ENCODE results near the gene SPTLC3. TPM values are rescaled to one million over a fixed set of nuclear protein-coding genes. Genes with fewer than 3 reads are reported as not detected.
A peak's percentile ranks its signal among the peaks of the same experiment; 100 is the strongest.

The SPTLC3 gene
- total and polyA plus RNA-seq, 2 experiments from 2014 or later = 0.52 to 0.66 TPM

- peaks cover 7% of the 10 kb centered on the region; the same call in 1 of the 2 replicates for H3K9me2 ChIP-seq (ENCODE audit: insufficient read depth)
- no peaks in the 10 kb centered on the region for H3F3A ChIP-seq (replicated peaks; ENCODE audit: low read depth)
- no peaks in the 10 kb centered on the region for H3K79me2 ChIP-seq (replicated peaks; ENCODE audit: insufficient read depth)
- H3K4me3 ChIP-seq = no peak overlapping the region; the same call in 1 of the 2 replicates
- no peaks in the 10 kb centered on the region for H4K20me1 ChIP-seq (replicated peaks; ENCODE audit: insufficient read depth)
- peak overlapping the region; percentile 36 for H3K27ac ChIP-seq (ENCODE audit: low read depth)
- Mint-ChIP-seq H3K4me1 (peaks cover 29% of the 10 kb centered on the region), H3K27ac (peak overlapping the region; percentile 72), H3K4me3 (no peak overlapping the region), H3K27me3 (ENCODE audit: insufficient read depth, low read depth, poor library complexity) (no peaks in the 10 kb centered on the region), H3K9me3 (peaks cover 4% of the 10 kb centered on the region; the same call in 1 of the 3 replicates), H3K36me3 (ENCODE audit: low read depth) (peaks cover 3% of the 10 kb centered on the region; the same call in 2 of the 3 replicates)
- ATAC-seq = peak; percentile 67
- H3K36me3 ChIP-seq (ENCODE audit: insufficient read depth) = no peaks in the 10 kb centered on the region
- peak; percentile 43 for DNase-seq (ENCODE audit: low spot score)
- peaks cover 20% of the 10 kb centered on the region for H3K4me1 ChIP-seq (ENCODE audit: insufficient read depth)
- H2AFZ ChIP-seq = no peak overlapping the region
- peak overlapping the region; percentile 10 for H3K4me2 ChIP-seq
- TF ChIP-seq ZNF462 (CRISPR knock-in tag; IDR thresholded peaks at IDR 0.05) (peak; percentile 52; the same call in 1 of the 2 replicates), EZH2 (IDR thresholded peaks at IDR 0.05; ENCODE audit: low read depth, unreplicated experiment) (no peak), CREB1 (CRISPR knock-in tag; IDR thresholded peaks at IDR 0.05; ENCODE audit: low read depth) (no peak), ZNF331 (CRISPR knock-in tag; IDR thresholded peaks at IDR 0.05; ENCODE audit: low read depth) (no peak)
- H3K27me3 ChIP-seq (ENCODE audit: insufficient read depth) = no peaks in the 10 kb centered on the region
Observed at GRCh38 chr20:13186043-13186774, 177.4 kb downstream of the SPTLC3 start.

- H3K36me3 ChIP-seq (ENCODE audit: insufficient read depth) = no peaks in the 10 kb centered on the region
- Mint-ChIP-seq H3K27ac (no peak overlapping the region), H3K36me3 (ENCODE audit: low read depth) (peaks cover 3% of the 10 kb centered on the region; the same call in 2 of the 3 replicates), H3K27me3 (ENCODE audit: insufficient read depth, low read depth, poor library complexity) (peaks cover 2% of the 10 kb centered on the region), H3K4me3 (no peak overlapping the region), H3K4me1 (peaks cover 29% of the 10 kb centered on the region), H3K9me3 (peaks cover 4% of the 10 kb centered on the region; the same call in 1 of the 3 replicates)
- no peaks in the 10 kb centered on the region for H3K79me2 ChIP-seq (replicated peaks; ENCODE audit: insufficient read depth)
- no peak for DNase-seq (ENCODE audit: low spot score)
- H3K4me2 ChIP-seq = no peak overlapping the region
- no peak for ATAC-seq
- H3K4me1 ChIP-seq (ENCODE audit: insufficient read depth) = peaks cover 23% of the 10 kb centered on the region
- no peak for TF ChIP-seq ZNF114 (CRISPR knock-in tag; IDR thresholded peaks at IDR 0.05)
- no peak for TF ChIP-seq ETS1 (IDR thresholded peaks at IDR 0.05)
- no peak for TF ChIP-seq CREB1 (CRISPR knock-in tag; IDR thresholded peaks at IDR 0.05; ENCODE audit: low read depth)
- no peak for TF ChIP-seq REST (IDR thresholded peaks at IDR 0.05; ENCODE audit: unreplicated experiment)
- no peak for TF ChIP-seq POLR2AphosphoS5 (IDR thresholded peaks at IDR 0.05; ENCODE audit: low read depth)
- no peak for TF ChIP-seq ZNF331 (CRISPR knock-in tag; IDR thresholded peaks at IDR 0.05; ENCODE audit: low read depth)
- no peak for TF ChIP-seq EZH2phosphoT487 (IDR thresholded peaks at IDR 0.05; ENCODE audit: unreplicated experiment)
- no peak for TF ChIP-seq NANOG (IDR thresholded peaks at IDR 0.05; ENCODE audit: borderline replicate concordance)
- peaks cover 7% of the 10 kb centered on the region; the same call in 1 of the 2 replicates for H3K9me2 ChIP-seq (ENCODE audit: insufficient read depth)
- H3F3A ChIP-seq (replicated peaks; ENCODE audit: low read depth) = no peaks in the 10 kb centered on the region
- no peaks in the 10 kb centered on the region for H3K27me3 ChIP-seq (ENCODE audit: insufficient read depth)
- no peak overlapping the region for H2AFZ ChIP-seq
- H3K27ac ChIP-seq (ENCODE audit: low read depth) = no peak overlapping the region
- H4K20me1 ChIP-seq (replicated peaks; ENCODE audit: insufficient read depth) = no peaks in the 10 kb centered on the region
- H3K4me3 ChIP-seq = no peak overlapping the region
Observed at GRCh38 chr20:13187899-13188298, 179.1 kb downstream of the SPTLC3 start.
